Purkinje cell (primary cell): ENCODE measurements around the gene TPSAB1. TPM values are rescaled to one million over a fixed set of nuclear protein-coding genes. Genes with fewer than 3 reads are reported as not detected.

Experiments used
- polyA plus RNA-seq: library from polyadenylated mRNA; unstranded; fragments of >200 nt; fragmentation: Nextera tagmentation; gene quantifications from 2 replicates; pipeline ENCODE4 v1.2.1, GENCODE V29; 2014

TPSAB1 gene
- polyA plus RNA-seq, result not detected in 2 replicates

GRCh38 chr16:1240436-1240835 is at the start of gene TPSAB1:
Gene TPSAB1 (plus strand): TSS chr16:1240705. CDS start chr16:1240939, 234 bp downstream.

DNA sequence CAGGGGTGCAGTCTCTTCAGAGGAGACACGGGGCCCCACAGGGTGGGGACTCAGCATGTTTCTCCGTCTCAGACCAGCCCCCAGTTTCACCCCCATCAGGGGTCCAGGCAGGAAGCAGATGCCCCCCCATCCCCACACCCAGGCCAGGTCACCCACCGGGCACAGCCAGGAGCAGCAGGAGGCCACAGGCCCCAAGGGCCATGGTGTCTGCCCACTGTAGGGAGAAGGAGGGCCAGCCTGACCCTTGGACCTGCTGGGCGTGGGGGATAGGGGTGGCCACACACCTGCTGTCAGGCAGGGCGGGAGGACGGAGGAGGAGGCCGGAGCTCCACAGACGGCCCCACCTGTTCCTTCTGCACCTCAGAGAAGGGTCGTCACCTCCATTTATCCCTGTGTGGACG is 15.5 kb upstream of the TPSAB1 start, which contains the start of gene TPSG1:
Gene TPSG1 (minus strand): TSS at position 218 of the 401 bp plus-strand sequence. CDS start 16 bp downstream, at position 202.

DNA sequence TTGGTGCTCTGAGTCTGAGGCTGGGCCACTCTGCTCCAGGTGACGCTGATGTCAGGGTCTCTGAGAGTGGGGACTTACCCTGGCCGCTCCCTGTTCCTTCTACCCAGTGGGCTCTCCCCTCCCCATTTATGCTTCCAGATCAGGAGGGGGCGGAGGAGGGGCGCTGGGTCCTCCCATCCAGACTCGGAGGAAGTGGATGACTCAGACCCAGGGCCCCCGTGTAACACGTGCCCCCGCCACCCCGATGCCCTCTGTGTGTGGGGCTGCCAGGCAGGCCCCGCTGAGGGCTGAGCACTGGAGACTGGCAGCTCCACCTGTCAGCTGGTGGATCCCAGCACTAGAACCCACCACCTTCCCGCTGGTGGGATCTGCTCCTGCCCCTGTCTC is 10.4 kb upstream of the TPSAB1 start, which contains the start of gene TPSB2:
Gene TPSB2 (minus strand): TSS at position 101 of the 387 bp plus-strand sequence. CDS start 233 bp downstream, outside the sequence.

GRCh38 chr16:1255276-1256122 is 15.0 kb downstream of the TPSAB1 start, which contains the start of gene TPSD1:
Gene TPSD1 (plus strand): TSS chr16:1256069. CDS start chr16:1256281, 212 bp downstream.

Other genes starting within 250 kb of the TPSAB1 start
- gene SSTR5, start 168.0 kb upstream of the TPSAB1 start, polyA plus RNA-seq, result not detected in 2 replicates
- not detected in 2 replicates for gene C1QTNF8, start 144.5 kb upstream of the TPSAB1 start, polyA plus RNA-seq
- gene CACNA1H, start 87.6 kb upstream of the TPSAB1 start, polyA plus RNA-seq, result 0.13 TPM in 1 of 2 replicates, not detected in the other
- not detected in 2 replicates for gene TPSG1, start 15.4 kb upstream of the TPSAB1 start, polyA plus RNA-seq
- gene TPSB2, start 10.5 kb upstream of the TPSAB1 start, polyA plus RNA-seq, result not detected in 2 replicates
- gene TPSD1, start 15.4 kb downstream of the TPSAB1 start, polyA plus RNA-seq, result not detected in 2 replicates
- 7.7 and 10.6 TPM in 2 replicates for gene UBE2I, start 68.9 kb downstream of the TPSAB1 start, polyA plus RNA-seq
- gene BAIAP3, start 92.9 kb downstream of the TPSAB1 start, polyA plus RNA-seq, result 0.43 and 1.5 TPM in 2 replicates
- gene TSR3, start 111.2 kb downstream of the TPSAB1 start, polyA plus RNA-seq, result 8.4 and 12.0 TPM in 2 replicates
- gene GNPTG, start 111.2 kb downstream of the TPSAB1 start, polyA plus RNA-seq, result 24.3 and 38.4 TPM in 2 replicates
- 2.1 and 3.6 TPM in 2 replicates for gene UNKL, start 174.0 kb downstream of the TPSAB1 start, polyA plus RNA-seq
- 8.0 and 23.6 TPM in 2 replicates for gene UQCC4, start 180.0 kb downstream of the TPSAB1 start, polyA plus RNA-seq
- gene PERCC1, start 190.4 kb downstream of the TPSAB1 start, polyA plus RNA-seq, result not detected in 2 replicates
- 0.73 TPM in 1 of 2 replicates, not detected in the other for gene CCDC154, start 203.9 kb downstream of the TPSAB1 start, polyA plus RNA-seq
- gene CLCN7, start 234.3 kb downstream of the TPSAB1 start, polyA plus RNA-seq, result 0.52 and 0.55 TPM in 2 replicates
- gene PTX4, start 248.2 kb downstream of the TPSAB1 start, polyA plus RNA-seq, result not detected in 2 replicates